ENCODE data around the gene TLNRD1.

The TLNRD1 gene

GRCh38 chr15:81038975-81039607, 38.4 kb downstream of the TLNRD1 start:
- DNase-seq: no peak
- no peak overlapping the region for H3K4me3 ChIP-seq (ENCODE audit: insufficient read depth, low read depth, low read length, poor library complexity, severe bottlenecking)

GRCh38 chr15:81040757-81041156, 40.0 kb downstream of the TLNRD1 start:
- Histone ChIP-seq H3K36me3 (ENCODE audit: control insufficient read depth, insufficient read depth, low read length) (no peaks in the 10 kb centered on the region), H3K27ac (ENCODE audit: insufficient read depth, low read length, poor library complexity, severe bottlenecking) (no peak overlapping the region), H3K27me3 (replicated peaks; ENCODE audit: control insufficient read depth, insufficient read depth, low read length, poor library complexity, severe bottlenecking) (no peaks in the 10 kb centered on the region), H3K9me3 (ENCODE audit: control insufficient read depth, low read length) (no peaks in the 10 kb centered on the region), H3K4me3 (ENCODE audit: insufficient read depth, low read depth, low read length, poor library complexity, severe bottlenecking) (no peak overlapping the region), H3K4me1 (ENCODE audit: control insufficient read depth, insufficient read depth, low read length, poor library complexity, severe bottlenecking) (no peaks in the 10 kb centered on the region)
- no peak for DNase-seq

More at GRCh38 chr15:81038975-81039607, 38.4 kb downstream of the TLNRD1 start:
- H3K36me3 ChIP-seq (ENCODE audit: control insufficient read depth, insufficient read depth, low read length): no peaks in the 10 kb centered on the region
- no peaks in the 10 kb centered on the region for H3K9me3 ChIP-seq (ENCODE audit: control insufficient read depth, low read length)
- H3K27ac ChIP-seq (ENCODE audit: insufficient read depth, low read length, poor library complexity, severe bottlenecking): no peak overlapping the region
- no peaks in the 10 kb centered on the region for H3K27me3 ChIP-seq (replicated peaks; ENCODE audit: control insufficient read depth, insufficient read depth, low read length, poor library complexity, severe bottlenecking)
- no peaks in the 10 kb centered on the region for H3K4me1 ChIP-seq (ENCODE audit: control insufficient read depth, insufficient read depth, low read length, poor library complexity, severe bottlenecking)

- Histone ChIP-seq H3K36me3 (ENCODE audit: control insufficient read depth, insufficient read depth, low read length) (no peaks in the 10 kb centered on the region), H3K27ac (ENCODE audit: insufficient read depth, low read length, poor library complexity, severe bottlenecking) (no peak overlapping the region), H3K27me3 (replicated peaks; ENCODE audit: control insufficient read depth, insufficient read depth, low read length, poor library complexity, severe bottlenecking) (no peaks in the 10 kb centered on the region), H3K4me1 (ENCODE audit: control insufficient read depth, insufficient read depth, low read length, poor library complexity, severe bottlenecking) (no peaks in the 10 kb centered on the region), H3K9me3 (ENCODE audit: control insufficient read depth, low read length) (no peaks in the 10 kb centered on the region), H3K4me3 (ENCODE audit: insufficient read depth, low read depth, low read length, poor library complexity, severe bottlenecking) (no peak overlapping the region)
- DNase-seq: no peak
Observed at GRCh38 chr15:81043281-81043934, 42.7 kb downstream of the TLNRD1 start.

GRCh38 chr15:81043935-81044575, 43.3 kb downstream of the TLNRD1 start:
- H3K4me1 ChIP-seq (ENCODE audit: control insufficient read depth, insufficient read depth, low read length, poor library complexity, severe bottlenecking): no peaks in the 10 kb centered on the region
- H3K36me3 ChIP-seq (ENCODE audit: control insufficient read depth, insufficient read depth, low read length): no peaks in the 10 kb centered on the region
- no peak overlapping the region for H3K27ac ChIP-seq (ENCODE audit: insufficient read depth, low read length, poor library complexity, severe bottlenecking)
- no peak overlapping the region for H3K4me3 ChIP-seq (ENCODE audit: insufficient read depth, low read depth, low read length, poor library complexity, severe bottlenecking)
- H3K9me3 ChIP-seq (ENCODE audit: control insufficient read depth, low read length): no peaks in the 10 kb centered on the region
- no peak for DNase-seq
- no peaks in the 10 kb centered on the region for H3K27me3 ChIP-seq (replicated peaks; ENCODE audit: control insufficient read depth, insufficient read depth, low read length, poor library complexity, severe bottlenecking)

- Histone ChIP-seq H3K4me1 (ENCODE audit: control insufficient read depth, insufficient read depth, low read length, poor library complexity, severe bottlenecking) (no peaks in the 10 kb centered on the region), H3K27me3 (replicated peaks; ENCODE audit: control insufficient read depth, insufficient read depth, low read length, poor library complexity, severe bottlenecking) (no peaks in the 10 kb centered on the region), H3K9me3 (ENCODE audit: control insufficient read depth, low read length) (no peaks in the 10 kb centered on the region), H3K4me3 (ENCODE audit: insufficient read depth, low read depth, low read length, poor library complexity, severe bottlenecking) (no peak overlapping the region), H3K27ac (ENCODE audit: insufficient read depth, low read length, poor library complexity, severe bottlenecking) (no peak overlapping the region), H3K36me3 (ENCODE audit: control insufficient read depth, insufficient read depth, low read length) (no peaks in the 10 kb centered on the region)
- DNase-seq: no peak
Observed at GRCh38 chr15:81046290-81046689, 45.6 kb downstream of the TLNRD1 start.

GRCh38 chr15:81047928-81048327, 47.2 kb downstream of the TLNRD1 start:
- no peak for DNase-seq
- no peak overlapping the region for H3K27ac ChIP-seq (ENCODE audit: insufficient read depth, low read length, poor library complexity, severe bottlenecking)
- H3K36me3 ChIP-seq (ENCODE audit: control insufficient read depth, insufficient read depth, low read length): no peaks in the 10 kb centered on the region
- H3K4me3 ChIP-seq (ENCODE audit: insufficient read depth, low read depth, low read length, poor library complexity, severe bottlenecking): no peak overlapping the region
- H3K9me3 ChIP-seq (ENCODE audit: control insufficient read depth, low read length): no peaks in the 10 kb centered on the region
- H3K27me3 ChIP-seq (replicated peaks; ENCODE audit: control insufficient read depth, insufficient read depth, low read length, poor library complexity, severe bottlenecking): no peaks in the 10 kb centered on the region
- no peaks in the 10 kb centered on the region for H3K4me1 ChIP-seq (ENCODE audit: control insufficient read depth, insufficient read depth, low read length, poor library complexity, severe bottlenecking)

GRCh38 chr15:81049835-81050234, 49.1 kb downstream of the TLNRD1 start:
- Histone ChIP-seq H3K9me3 (ENCODE audit: control insufficient read depth, low read length) (no peaks in the 10 kb centered on the region), H3K4me1 (ENCODE audit: control insufficient read depth, insufficient read depth, low read length, poor library complexity, severe bottlenecking) (no peaks in the 10 kb centered on the region), H3K4me3 (ENCODE audit: insufficient read depth, low read depth, low read length, poor library complexity, severe bottlenecking) (no peak overlapping the region), H3K36me3 (ENCODE audit: control insufficient read depth, insufficient read depth, low read length) (no peaks in the 10 kb centered on the region), H3K27ac (ENCODE audit: insufficient read depth, low read length, poor library complexity, severe bottlenecking) (no peak overlapping the region), H3K27me3 (replicated peaks; ENCODE audit: control insufficient read depth, insufficient read depth, low read length, poor library complexity, severe bottlenecking) (no peaks in the 10 kb centered on the region)
- DNase-seq: no peak

GRCh38 chr15:81050259-81050658, 49.5 kb downstream of the TLNRD1 start:
- no peaks in the 10 kb centered on the region for H3K36me3 ChIP-seq (ENCODE audit: control insufficient read depth, insufficient read depth, low read length)
- no peak overlapping the region for H3K27ac ChIP-seq (ENCODE audit: insufficient read depth, low read length, poor library complexity, severe bottlenecking)
- no peak for DNase-seq
- no peaks in the 10 kb centered on the region for H3K27me3 ChIP-seq (replicated peaks; ENCODE audit: control insufficient read depth, insufficient read depth, low read length, poor library complexity, severe bottlenecking)
- H3K4me3 ChIP-seq (ENCODE audit: insufficient read depth, low read depth, low read length, poor library complexity, severe bottlenecking): no peak overlapping the region
- H3K4me1 ChIP-seq (ENCODE audit: control insufficient read depth, insufficient read depth, low read length, poor library complexity, severe bottlenecking): no peaks in the 10 kb centered on the region
- H3K9me3 ChIP-seq (ENCODE audit: control insufficient read depth, low read length): no peaks in the 10 kb centered on the region

GRCh38 chr15:81050805-81051204, 50.1 kb downstream of the TLNRD1 start:
- Histone ChIP-seq H3K27ac (ENCODE audit: insufficient read depth, low read length, poor library complexity, severe bottlenecking) (no peak overlapping the region), H3K9me3 (ENCODE audit: control insufficient read depth, low read length) (no peaks in the 10 kb centered on the region), H3K4me3 (ENCODE audit: insufficient read depth, low read depth, low read length, poor library complexity, severe bottlenecking) (no peak overlapping the region), H3K4me1 (ENCODE audit: control insufficient read depth, insufficient read depth, low read length, poor library complexity, severe bottlenecking) (no peaks in the 10 kb centered on the region), H3K36me3 (ENCODE audit: control insufficient read depth, insufficient read depth, low read length) (no peaks in the 10 kb centered on the region), H3K27me3 (replicated peaks; ENCODE audit: control insufficient read depth, insufficient read depth, low read length, poor library complexity, severe bottlenecking) (no peaks in the 10 kb centered on the region)
- no peak for DNase-seq

GRCh38 chr15:81052046-81052445, 51.3 kb downstream of the TLNRD1 start:
- DNase-seq: no peak
- Histone ChIP-seq H3K4me3 (ENCODE audit: insufficient read depth, low read depth, low read length, poor library complexity, severe bottlenecking) (no peak overlapping the region), H3K9me3 (ENCODE audit: control insufficient read depth, low read length) (no peaks in the 10 kb centered on the region), H3K27ac (ENCODE audit: insufficient read depth, low read length, poor library complexity, severe bottlenecking) (no peak overlapping the region), H3K4me1 (ENCODE audit: control insufficient read depth, insufficient read depth, low read length, poor library complexity, severe bottlenecking) (no peaks in the 10 kb centered on the region), H3K36me3 (ENCODE audit: control insufficient read depth, insufficient read depth, low read length) (no peaks in the 10 kb centered on the region), H3K27me3 (replicated peaks; ENCODE audit: control insufficient read depth, insufficient read depth, low read length, poor library complexity, severe bottlenecking) (no peaks in the 10 kb centered on the region)

Measured in effector memory CD4-positive, alpha-beta T cell (primary cell).